Stimulated activated CD4-positive, alpha-beta T cell treated with anti-CD3 and anti-CD28 coated beads, Interleukin-4, amount 100 ng/mL, for 48 hours (primary cell): ENCODE data around the gene GBP1.

Source experiments
- DNase-seq, 2 donors: peaks; one replicate each; pipeline ENCODE4 v3.0.0-alpha.2; 2020; ENCODE audit warnings: low read depth in 2 of 2

GBP1 gene

GRCh38 chr1:89005286-89006151 is 59.5 kb downstream of the GBP1 start:
- no peak for DNase-seq
